NCI-H2029 (cell line): Measurements from ENCODE around the gene POLR2L.

Experiments
- DNase-seq: peaks from one replicate; lab custom pipeline; 2025; lab: John Stamatoyannopoulos, UW

POLR2L gene

DNA sequence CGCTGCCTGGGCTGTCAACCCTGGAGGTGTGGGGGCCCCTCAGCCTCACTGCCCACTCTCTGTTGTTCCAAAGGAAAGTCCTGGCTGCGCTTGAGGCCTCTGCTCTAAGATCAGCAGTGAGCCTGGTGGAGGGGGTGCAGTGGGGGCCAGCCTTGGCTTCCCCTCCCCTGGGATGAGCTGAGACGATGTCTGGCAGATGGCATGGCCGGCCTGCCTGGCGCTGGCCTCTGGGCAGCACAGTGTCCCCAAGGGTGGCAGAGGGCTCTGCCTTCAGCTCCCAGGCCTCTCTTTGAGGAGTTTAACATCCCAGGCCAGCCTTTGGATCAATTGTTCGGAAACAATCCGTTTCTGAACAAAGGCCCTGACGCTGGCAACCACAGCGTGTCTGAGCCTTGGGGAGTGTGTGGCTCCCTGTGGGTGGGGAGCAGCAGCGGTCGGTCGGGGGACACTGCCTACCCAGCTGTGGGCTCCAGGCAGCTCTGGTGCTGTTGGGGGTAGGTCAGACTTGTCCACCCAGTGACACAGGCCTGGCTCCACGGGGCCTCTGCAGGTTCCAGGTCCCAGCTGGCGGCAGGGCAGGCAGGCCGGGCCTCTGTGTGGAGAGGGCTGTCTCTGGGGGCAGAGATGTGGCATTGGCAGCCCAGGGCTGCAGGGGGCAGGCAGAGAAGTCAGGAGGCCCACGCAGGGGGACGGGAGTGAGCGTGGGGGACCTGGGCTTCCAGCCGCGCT is 12.4 kb upstream of the POLR2L start:
- DNase-seq = no peak

DNA sequence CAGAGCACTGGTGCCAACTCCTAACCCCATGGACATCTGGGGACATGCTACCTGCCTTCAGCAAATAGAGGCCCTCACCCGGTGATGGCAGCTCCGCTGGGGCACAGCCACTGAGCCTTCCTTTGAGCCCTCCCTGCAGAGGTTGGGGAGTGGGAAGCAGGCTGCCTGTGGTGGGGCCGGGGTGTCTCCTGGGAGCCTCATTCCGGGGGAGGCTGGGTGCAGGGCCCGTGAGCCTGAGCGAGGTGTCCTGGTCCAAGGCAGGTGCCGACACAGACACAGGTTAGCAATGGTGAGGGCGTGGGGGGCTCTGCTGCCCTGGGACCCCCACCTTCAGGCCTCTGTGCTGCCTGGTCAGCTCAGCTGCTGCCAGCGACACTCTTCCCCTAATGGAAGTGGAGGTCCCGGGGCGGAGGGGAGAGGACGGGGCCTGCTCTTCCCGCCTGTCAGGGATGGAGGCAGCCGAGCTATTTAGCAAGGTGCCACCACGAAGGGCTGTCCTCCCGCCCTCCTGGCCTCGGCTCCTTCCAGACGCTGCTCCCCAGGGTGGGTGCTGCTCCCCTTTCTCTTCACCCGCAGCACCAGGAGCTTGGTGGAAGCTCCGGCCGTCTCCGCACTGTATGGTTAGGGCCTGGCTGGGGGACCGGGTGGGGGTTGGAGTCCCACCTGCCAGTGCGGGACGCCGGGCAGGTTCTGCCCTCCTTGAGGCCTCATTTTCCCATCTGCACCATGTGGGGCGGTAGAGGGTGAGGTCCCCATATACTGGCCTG is 11.5 kb upstream of the POLR2L start:
- DNase-seq = no peak

DNA sequence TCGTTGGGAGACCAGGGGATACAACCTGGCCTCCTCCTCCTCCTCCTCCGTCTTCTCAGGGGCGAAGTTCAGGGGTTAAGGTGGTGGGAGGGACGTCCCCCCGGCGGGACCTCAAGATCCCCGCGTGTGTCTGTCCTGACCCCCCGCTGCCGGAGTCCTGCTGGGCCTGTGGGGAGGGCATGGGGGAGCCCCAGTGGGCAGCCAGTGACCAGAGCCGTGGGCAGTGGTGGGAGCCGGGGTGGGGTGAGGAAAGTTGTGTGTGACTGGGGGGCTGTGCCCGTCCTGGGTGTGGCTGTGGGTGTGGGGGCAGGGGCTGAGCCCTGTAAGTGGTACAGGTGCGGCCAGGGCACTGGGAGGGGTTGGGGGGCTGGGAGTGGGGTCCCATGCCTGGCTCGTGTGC is 10.4 kb upstream of the POLR2L start:
- DNase-seq = no peak

DNA sequence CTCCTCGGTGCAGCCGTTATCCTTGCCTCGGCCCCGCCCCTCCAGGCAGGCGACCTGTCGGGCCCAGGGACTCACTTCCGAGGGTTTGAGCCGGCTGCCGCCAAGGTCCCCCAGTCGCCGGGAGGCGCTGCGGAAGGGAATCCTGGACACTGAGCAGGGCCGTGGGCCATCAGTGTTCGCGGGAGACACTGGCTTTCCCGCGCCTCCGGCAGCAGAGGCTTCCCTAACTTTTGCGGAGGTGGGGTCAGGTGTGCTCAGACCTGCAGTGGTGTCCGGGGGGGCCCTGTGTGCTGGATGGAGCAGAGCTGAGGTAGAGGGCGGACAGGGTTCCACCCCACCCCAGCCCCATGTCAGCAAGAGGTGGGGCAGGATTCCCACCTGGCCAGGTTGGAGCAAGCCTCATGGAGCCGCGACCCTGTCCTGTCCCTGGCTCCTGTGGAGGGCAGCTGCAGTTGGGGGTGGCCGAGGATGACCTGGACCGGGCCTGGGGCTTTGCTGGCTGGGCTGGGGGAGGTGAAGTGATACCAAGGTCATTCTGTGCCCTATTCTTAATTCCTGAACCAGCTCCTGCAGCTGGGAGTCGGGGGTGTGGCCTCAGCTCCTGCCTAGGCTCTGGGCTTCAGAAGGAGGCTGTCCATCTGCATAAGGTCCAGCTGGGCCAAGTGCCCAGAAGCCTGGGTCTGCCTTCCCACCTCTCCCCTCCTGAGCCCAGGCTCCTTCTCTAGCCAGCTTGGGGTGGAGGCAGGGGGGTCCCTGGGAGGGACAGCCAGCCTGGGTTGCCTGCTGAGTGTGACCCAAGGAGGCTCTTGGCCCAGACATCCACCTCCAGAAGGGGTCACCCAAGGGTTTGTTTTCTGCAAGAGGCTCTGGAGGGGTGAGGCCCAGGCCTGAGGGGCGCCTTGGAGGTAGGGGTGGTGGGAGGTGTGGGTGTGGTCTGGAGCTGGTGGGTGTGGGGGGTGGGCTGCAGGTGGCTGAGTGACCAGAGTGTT is 8.7 kb upstream of the POLR2L start:
- no peak for DNase-seq

DNA sequence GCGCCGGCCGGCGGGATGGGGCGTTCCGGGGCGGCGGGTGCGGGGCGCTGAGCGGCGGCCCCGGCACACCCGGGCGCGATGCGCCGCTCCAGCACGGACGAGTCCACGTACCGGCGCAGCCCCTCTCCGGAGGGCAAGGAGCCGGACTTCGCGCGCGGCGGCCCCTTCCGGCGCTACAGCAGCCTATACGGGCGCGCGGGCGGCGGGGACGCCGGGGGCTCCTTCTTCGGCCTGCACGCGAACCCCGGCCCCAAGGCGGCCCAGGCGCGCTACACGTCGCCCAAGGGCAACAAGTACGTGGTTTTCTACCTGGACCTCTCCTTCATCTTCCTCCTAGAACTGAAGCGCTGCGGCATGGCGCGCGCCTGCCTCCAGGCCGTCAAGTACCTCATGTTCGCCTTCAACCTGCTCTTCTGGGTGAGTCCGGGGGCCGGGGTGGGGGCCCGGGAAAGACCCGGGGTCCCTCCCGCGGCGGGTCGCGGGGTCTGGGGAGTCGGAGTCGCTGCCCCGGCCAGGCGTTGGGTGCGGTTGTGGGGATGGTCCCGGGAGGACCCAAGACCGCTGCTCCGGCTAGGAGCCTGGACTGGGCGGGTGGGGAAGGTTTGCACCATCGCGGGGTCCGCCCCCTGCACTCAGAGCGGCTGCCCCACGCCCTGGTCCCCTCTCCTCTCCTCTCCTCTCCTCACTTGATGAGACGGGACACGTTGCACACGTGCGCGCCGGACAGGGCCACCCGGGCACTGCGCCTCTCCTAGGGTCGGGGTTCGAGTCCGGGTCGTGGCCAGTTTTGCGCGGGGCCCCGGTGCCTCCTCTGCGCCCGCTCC is 7.8 kb upstream of the POLR2L start:
- DNase-seq = no peak

DNA sequence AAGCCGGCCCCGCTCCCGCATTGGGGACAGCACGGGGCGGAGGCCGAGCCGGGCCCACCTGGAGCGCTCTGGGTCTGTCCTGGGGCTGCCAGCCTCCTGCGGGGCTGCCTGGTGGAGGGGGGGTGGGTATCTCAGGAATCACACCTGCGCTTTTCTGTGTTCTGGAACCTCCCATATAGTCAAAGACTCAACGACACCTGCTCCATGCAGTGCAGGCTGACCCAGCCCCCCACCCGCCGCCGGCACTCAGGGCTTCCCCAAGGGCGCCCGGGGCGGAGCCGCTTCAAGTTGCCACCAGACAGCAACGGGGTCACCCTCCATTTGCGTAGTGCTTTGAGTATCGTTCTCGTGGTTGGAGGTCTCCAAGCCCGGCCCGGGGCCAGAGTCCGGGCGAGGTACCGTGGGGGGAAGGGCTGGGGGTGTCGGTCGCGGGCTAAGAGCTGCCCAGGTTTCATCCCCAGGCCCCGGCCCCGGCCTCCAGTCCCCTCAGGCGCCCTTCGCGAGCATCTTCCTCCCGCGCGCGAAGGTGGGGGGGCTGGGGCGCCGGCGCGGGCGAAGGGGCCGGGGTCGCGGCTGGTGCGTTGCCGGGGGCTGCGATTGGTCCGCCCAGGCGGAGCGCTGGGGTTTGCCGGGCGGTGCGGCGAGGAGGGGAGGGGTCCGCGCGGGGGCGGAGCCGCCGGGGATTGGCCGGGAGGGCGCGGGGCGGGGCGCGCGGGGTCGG is 6.9 kb upstream of the POLR2L start:
- no peak for DNase-seq

DNA sequence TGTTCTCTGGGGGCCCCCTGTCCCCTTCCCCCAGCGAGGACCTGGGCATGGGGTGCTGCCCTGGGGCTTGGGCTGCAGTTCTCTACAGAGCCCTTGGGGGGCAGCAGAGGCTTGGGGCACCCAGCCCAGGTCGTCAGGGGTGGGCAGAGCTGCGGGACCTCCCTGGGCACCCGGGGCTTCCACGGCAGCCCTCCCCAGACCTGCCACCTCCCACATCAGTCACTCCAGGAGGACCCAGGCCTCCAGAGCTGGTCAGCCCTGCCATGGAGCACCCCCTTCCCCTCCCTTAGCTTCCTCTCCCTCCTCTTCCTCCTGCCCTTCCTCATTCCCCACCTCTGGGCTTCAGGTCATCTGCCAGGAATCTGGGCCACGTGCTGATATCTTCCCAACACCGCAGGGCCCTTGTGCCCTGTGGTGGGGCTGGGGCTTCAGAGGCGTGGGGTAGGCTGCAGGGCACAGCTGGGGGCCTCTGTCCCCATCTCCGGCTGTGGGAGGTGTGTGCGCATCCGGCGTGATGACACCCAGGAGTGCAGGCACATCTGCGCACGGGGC is 6.1 kb upstream of the POLR2L start:
- no peak for DNase-seq

DNA sequence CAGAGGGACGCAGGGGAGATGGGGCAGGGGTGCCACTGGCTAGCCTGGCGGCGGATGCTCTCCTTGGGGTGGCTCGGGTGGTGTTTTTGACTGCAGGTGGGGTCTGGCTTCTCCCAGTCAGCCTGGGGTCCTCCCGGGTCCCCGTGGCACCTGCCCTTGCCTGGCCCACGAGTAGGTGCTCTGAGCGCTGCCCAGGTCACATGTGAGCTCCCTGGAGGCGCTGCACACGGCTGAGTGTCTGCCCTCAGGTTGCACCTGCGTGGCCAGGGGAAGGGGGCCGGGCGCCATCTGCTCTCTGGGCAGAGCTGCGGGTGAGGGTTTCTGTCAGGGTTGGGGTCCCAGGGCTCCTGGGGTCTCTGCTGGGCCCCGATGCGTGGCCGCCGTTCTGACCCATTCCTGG is 5.5 kb upstream of the POLR2L start:
- no peak for DNase-seq

DNA sequence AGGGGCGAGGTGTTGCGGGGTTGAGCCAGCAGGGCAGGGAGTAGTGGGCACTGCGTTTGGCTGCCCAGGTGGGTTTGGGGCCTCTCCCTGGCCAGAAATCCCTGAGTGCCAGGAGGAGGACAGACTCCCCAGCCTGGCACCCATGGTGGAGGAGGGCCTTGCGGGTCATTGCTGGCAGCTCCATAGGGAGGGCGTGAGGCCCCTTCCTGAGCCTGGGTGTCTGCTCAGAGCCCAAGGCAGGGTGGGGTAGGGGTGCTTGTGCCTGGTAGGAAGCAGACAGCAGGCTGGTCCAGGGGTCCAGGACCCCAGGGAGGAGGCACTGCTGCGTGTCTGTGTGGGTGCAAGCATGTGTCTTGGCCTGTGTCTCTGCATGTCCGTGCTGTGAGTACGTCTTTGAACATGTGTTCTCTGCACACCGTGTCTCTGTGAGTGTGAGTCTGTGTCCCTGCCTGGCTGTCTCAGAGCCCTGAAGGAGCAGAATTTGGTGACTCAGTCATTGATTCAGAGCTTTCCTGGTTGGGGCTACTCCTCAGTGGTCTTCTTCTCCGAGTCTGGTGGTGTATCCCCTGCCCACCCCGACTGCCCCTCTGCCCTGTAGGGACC is 4.3 kb upstream of the POLR2L start:
- no peak for DNase-seq

DNA sequence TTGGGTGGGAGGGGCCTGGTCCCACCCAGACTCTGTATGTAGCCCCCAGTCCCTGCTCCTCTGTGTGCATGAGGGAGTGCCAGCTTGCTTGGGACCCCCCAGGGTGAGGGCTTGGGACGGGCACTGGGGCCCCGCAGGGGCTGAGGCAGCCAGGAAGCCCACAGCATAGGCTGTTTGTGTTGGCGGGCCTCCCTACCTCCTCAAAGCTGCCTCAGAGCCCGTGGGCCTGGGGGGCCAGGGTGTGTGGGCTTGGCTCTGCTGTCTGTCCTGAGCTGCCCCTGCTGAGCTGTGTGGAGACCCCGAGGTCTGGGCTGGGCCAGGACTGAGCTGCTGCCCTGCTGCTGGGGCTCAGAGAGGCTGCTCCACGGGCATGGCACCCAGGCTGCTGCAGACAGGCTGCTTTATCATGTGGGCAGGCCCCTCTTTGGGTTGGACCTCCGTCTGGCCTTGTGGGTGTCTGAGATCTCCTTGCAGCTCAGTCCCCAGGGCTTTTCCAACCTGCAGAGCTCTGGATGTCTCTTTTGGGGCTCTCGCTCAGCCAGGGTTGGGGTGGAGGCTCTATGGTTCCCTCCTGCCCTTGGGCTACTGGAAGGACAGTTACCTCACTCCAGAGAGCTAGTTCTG is 3.7 kb upstream of the POLR2L start:
- no peak for DNase-seq

DNA sequence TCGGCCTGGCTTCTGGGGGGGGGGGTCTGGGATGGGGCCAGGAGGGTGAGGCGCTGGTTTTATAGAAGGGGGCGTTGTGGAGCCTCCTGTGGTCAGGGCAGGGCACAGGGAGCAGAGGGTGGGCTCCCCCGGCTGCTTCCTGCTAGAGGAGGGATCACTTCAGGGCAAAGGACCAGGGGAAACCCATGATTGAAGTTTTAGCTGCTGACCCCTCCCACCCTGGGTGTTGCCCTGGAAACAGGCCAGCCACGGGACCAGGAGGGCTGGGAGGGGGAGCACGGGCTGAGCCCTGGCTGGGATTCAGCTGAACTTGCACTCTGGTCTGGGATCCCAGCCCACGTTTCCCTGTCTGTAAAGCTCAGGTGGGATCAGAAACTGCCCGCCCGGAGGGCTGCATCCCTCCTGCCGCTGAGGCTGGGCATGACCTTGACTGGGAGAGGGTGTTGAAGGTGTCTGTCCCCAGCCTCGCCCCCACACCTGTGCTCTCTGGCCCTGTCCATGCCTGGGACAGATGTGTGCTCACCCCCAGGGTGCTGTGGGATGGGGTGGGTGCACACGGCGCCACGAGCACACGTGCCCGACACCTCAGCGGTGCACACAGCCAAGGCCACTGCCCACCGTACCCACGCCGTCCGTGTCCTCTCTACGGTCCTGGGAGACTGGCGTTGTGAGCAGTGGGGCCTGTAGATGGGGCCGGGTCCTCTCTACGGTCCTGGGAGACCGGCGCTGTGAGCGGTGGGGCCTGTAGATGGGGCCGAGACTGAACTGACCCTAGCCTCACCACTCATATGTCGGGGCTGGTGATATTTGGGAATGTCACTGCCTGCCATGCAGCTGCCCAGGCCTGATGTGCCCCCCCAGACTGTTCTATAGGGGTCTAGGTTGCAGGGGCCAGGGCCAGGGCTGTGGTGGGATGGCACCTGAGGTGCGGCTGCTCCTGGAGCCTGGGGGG is 2.6 kb upstream of the POLR2L start:
- no peak for DNase-seq

DNA sequence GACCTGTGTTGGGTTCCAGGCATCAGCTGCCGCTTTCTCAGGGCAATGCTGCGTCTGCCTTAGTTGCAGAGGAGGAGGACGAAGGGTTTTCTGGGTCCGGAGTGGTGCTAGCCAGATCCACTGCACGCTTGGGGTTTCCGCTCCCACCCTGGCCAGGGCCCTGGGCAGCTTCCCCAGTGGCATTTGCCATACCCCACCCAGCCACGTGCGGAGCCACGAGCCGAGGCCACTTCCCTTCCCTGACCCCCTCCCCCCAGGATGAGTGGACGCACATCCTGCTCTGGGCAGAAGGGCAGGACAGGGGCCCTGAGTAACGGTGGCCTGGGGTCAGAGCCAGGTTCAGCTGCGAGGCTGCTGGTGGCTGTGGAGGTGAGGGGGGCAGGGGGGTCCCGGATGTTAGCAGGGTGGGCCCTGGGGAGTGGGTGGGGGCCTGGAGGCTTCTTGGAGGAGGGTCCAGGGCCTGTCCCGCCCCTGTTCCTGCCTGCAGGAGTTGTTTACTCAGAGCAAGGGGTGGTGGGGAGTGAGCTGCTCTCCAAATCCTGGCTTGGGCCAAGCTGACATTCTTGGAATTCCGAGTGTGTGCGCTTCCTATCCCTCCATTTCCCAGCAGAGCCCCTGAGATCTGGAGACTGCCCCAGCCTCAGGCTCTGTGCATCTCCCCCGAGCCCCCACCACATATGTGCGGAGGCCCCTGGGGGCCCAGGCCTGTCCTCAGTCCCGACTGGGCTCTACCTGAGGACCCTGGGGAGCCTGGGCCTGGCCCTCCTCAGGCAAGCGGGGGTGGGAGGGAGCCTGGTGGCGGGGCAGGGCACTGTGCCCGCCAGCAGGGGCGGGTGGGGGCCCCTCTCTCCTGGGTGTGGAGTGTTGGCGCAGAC is 1.7 kb upstream of the POLR2L start:
- no peak for DNase-seq

DNA sequence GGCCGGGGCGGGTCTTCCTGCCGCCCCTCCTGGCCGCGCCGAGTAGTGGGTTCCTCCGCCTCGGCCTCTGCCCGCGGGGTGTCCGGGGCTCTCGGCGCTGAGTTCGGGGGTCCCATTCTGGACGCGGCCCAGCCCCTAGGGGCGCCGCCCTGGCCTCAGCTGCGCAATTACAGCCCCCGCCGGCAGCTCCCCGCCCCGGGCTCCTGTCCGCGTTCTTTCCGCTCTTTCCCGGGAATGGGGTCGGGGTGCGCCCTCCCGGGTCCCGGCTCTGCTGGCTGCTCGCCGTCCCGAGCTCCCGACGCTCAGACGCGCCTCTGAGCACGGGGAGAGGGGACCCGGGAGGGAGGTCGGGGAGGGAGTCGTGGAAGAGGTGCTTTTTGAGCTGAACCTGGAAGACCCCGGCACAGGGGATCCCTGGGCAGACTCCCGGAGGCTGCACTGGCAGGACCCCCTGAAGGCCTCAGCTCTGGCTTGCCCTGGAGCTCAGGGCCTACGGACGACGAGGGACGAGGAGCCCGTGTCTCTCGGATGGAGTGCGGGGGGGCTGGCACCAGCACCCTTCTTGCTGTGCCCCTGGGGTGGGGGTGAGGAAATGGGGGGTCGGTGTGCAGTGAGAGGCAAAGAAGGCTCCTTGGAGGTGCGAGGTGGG is 881 bp upstream of the POLR2L start:
- DNase-seq = no peak

DNA sequence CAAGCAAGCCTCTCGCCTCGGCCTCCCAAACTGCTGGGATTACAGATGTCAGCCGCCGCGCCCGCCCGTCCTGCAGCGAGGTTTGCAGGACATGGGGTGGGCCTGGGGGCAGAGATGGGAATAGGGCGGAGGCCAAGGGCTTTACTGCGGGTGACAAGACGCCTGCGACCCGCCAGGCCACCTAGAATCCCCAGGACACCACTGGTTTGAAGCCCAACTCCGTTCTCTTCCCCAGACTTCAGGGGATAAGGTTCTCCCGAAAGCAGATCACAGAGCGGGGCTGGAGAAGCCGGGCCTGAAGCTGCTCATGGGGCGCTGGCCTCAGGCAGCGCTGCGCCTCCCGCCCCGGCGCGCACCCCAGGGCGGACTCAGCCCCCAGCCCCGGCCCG is 354 bp downstream of the POLR2L start:
- DNase-seq = no peak

DNA sequence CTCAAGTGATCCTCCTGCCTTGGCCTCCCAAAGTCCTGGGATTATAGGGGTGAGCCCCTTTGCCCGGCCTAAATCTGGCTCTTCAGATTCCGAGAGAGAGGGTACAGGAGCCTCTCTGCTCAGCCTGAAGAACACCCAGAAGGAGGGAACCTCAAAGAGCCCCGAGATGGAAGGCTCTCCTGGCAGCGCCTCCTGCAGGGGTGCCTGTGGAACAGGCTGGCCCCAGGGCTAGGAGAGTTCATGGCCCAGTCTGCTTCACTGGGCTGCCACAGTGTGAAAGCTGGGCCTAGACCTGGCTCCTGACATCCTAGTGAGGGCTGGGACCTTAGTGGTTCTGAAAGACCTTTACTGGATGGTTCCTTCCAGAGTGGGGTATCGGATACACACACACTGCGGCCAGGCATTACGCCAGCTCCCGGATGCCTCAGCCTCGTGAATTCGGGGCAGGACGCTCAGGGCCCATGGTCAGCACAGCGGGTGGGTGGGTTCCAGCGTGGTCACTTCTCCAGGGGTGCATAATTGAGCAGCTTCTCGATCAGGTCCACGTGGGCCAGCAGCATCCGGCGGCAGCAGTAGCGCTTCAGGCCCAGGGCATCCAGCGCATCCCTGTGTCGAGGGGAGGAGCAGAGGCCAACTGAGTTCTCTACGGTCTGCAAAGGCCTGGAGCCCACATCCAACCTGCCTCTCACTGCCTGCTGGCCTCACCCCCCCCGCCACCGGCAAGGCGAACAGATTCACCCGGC is 2.3 kb downstream of the POLR2L start:
- no peak for DNase-seq

DNA sequence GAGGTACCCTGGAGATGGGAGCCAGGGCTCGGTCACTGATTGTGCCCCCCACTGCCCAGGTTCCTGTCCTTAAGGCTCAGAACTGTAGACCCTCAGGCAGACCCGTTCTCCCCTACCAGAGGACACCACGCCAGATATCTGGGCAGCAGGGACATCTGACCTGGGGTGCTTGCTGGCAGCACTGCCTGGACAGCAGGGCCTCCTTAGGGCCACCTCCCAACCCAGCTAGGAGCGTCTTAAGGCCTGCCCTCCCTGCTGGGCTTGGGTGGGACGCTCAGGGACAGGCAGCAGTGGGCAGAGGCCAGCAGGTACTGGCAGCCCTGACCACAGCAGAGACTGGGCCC is 3.1 kb downstream of the POLR2L start:
- no peak for DNase-seq
